GM19455 (cell line): ENCODE measurements around the gene HAND2.
A peak's percentile ranks its signal among the peaks of the same experiment; 100 is the strongest.

ENCODE experiments used
- ATAC-seq: cut with Tn5 transposase; IDR thresholded peaks from one replicate; pipeline ENCODE4 v1.9.1; 2021; ENCODE audit not compliant: unreplicated experiment

Gene HAND2

GRCh38 chr4:173503330-173504180 is 26.5 kb downstream of the HAND2 start:
- ATAC-seq = no peak

GRCh38 chr4:173502282-173502681 is 27.7 kb downstream of the HAND2 start:
- no peak for ATAC-seq

GRCh38 chr4:173501592-173502150 is 28.4 kb downstream of the HAND2 start:
- no peak for ATAC-seq

- ATAC-seq = no peak
Observed at GRCh38 chr4:173500841-173501591, 29.0 kb downstream of the HAND2 start.

GRCh38 chr4:173499658-173500535 is 30.1 kb downstream of the HAND2 start:
- ATAC-seq = no peak

GRCh38 chr4:173498771-173499170 is 31.3 kb downstream of the HAND2 start:
- ATAC-seq = no peak

GRCh38 chr4:173498023-173498422 is 32.0 kb downstream of the HAND2 start:
- ATAC-seq = no peak

GRCh38 chr4:173494013-173494970 is 35.7 kb downstream of the HAND2 start:
- peak; percentile 98 for ATAC-seq

GRCh38 chr4:173493041-173493440 is 37.0 kb downstream of the HAND2 start:
- no peak for ATAC-seq

GRCh38 chr4:173492315-173492714 is 37.7 kb downstream of the HAND2 start:
- no peak for ATAC-seq

GRCh38 chr4:173490817-173491528 is 39.1 kb downstream of the HAND2 start:
- ATAC-seq = no peak

GRCh38 chr4:173490256-173490655 is 39.8 kb downstream of the HAND2 start:
- ATAC-seq = no peak

- no peak for ATAC-seq
Observed at GRCh38 chr4:173489514-173489913, 40.5 kb downstream of the HAND2 start.

- no peak for ATAC-seq
Observed at GRCh38 chr4:173488656-173489055, 41.4 kb downstream of the HAND2 start.

- ATAC-seq = no peak
Observed at GRCh38 chr4:173488074-173488473, 42.0 kb downstream of the HAND2 start.

GRCh38 chr4:173486714-173487392 is 43.2 kb downstream of the HAND2 start:
- ATAC-seq = no peak

GRCh38 chr4:173485164-173485563 is 44.9 kb downstream of the HAND2 start:
- no peak for ATAC-seq

GRCh38 chr4:173482330-173482931 is 47.6 kb downstream of the HAND2 start:
- no peak for ATAC-seq
